GM12864 (cell line): ENCODE data around the gene PATE3.

Experiments used
- DNase-seq: peaks from one replicate; pipeline ENCODE4 v3.0.0-alpha.2; 2011; ENCODE audit warnings: low read depth
- H3K4me3 ChIP-seq: 2 replicates; pipeline ENCODE4 v1.5.1; 2011; ENCODE audit warnings: mild to moderate bottlenecking, low read depth, low read length, control low read depth
- TF ChIP-seq, protein P1 (sequence below): IDR thresholded peaks from 2 replicates; pipeline ENCODE4 v1.5.1; 2011; ENCODE audit warnings: low read depth, mild to moderate bottlenecking, moderate library complexity, low read length, control low read depth, inconsistent platforms; ENCODE audit errors: missing control alignments

PATE3 gene

GRCh38 chr11:125833016-125833415 is 45.1 kb downstream of the PATE3 start, which contains the start of gene PATE4:
Gene PATE4, plus strand, starts transcription at chr11:125833316. Its CDS starts 44 bp downstream, at chr11:125833360.
- TF ChIP-seq, protein P1, sequence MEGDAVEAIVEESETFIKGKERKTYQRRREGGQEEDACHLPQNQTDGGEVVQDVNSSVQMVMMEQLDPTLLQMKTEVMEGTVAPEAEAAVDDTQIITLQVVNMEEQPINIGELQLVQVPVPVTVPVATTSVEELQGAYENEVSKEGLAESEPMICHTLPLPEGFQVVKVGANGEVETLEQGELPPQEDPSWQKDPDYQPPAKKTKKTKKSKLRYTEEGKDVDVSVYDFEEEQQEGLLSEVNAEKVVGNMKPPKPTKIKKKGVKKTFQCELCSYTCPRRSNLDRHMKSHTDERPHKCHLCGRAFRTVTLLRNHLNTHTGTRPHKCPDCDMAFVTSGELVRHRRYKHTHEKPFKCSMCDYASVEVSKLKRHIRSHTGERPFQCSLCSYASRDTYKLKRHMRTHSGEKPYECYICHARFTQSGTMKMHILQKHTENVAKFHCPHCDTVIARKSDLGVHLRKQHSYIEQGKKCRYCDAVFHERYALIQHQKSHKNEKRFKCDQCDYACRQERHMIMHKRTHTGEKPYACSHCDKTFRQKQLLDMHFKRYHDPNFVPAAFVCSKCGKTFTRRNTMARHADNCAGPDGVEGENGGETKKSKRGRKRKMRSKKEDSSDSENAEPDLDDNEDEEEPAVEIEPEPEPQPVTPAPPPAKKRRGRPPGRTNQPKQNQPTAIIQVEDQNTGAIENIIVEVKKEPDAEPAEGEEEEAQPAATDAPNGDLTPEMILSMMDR = no peak
- no peak within 1 kb of the TSS for H3K4me3 ChIP-seq

GRCh38 chr11:125835748-125836147 is 47.8 kb downstream of the PATE3 start:
- TF ChIP-seq, protein P1 = no peak
- no peak overlapping the region for H3K4me3 ChIP-seq
- no peak for DNase-seq

More at GRCh38 chr11:125833016-125833415, 45.1 kb downstream of the PATE3 start, which contains the start of gene PATE4:
- DNase-seq = no peak
